HepG2 (cell line): ENCODE data around the gene TUBGCP3. TPM values are rescaled to one million over a fixed set of nuclear protein-coding genes. Genes with fewer than 3 reads are reported as not detected.
A peak's percentile ranks its signal among the peaks of the same experiment; 100 is the strongest.

ENCODE experiments used
- BCL6 ChIP-seq: IDR thresholded peaks from 2 replicates; pipeline ENCODE4 v1.6.1; 2016; ENCODE audit warnings: missing genetic modification reagents, missing compliant biosample characterization
- KDM3A ChIP-seq: IDR thresholded peaks from 2 replicates; pipeline ENCODE4 v1.6.1; 2018; ENCODE audit warnings: low read depth, missing compliant biosample characterization
- KLF11 ChIP-seq: IDR thresholded peaks from 2 replicates; pipeline ENCODE4 v1.6.1; 2016; ENCODE audit warnings: missing compliant biosample characterization
- KLF6 ChIP-seq: IDR thresholded peaks from 2 replicates; pipeline ENCODE4 v1.8.0; 2016; ENCODE audit warnings: missing biosample characterization, missing genetic modification reagents
- MAZ ChIP-seq, 2 experiments: sonication (generic) in 1 of 2; formaldehyde crosslinking in 1 of 2; IDR thresholded peaks; 2 replicates each; pipeline versions ENCODE4 v1.5.0 to v1.6.1; 2012 to 2020; ENCODE audit warnings: low read depth in 2 of 2, mild to moderate bottlenecking in 2 of 2, borderline replicate concordance in 1 of 2, improper control_type of control experiment in 1 of 2, low read length in 1 of 2, missing genetic modification reagents in 1 of 2, moderate library complexity in 1 of 2
- MYC ChIP-seq: sonication (generic); formaldehyde crosslinking; IDR thresholded peaks from 2 replicates; pipeline ENCODE4 v1.9.0; 2021; ENCODE audit warnings: missing genetic modification reagents, borderline replicate concordance
- POLR2A ChIP-seq, 2 experiments: IDR thresholded peaks; 2 replicates each; pipeline ENCODE4 v1.6.1; 2011; ENCODE audit warnings: low read depth in 2 of 2, low read length in 2 of 2, mild to moderate bottlenecking in 1 of 2, moderate library complexity in 1 of 2; ENCODE audit not compliant: insufficient read depth in 1 of 2
- SRSF9 ChIP-seq: fragments of 200-400 bp; formaldehyde crosslinking; IDR thresholded peaks from 2 replicates; pipeline ENCODE4 v1.6.1; 2018; ENCODE audit warnings: borderline replicate concordance, mild to moderate bottlenecking, low read depth, low read length; ENCODE audit not compliant: insufficient read depth, poor library complexity, severe bottlenecking
- THAP9 ChIP-seq: sonication (generic); formaldehyde crosslinking; IDR thresholded peaks from 2 replicates; pipeline ENCODE4; 2020; ENCODE audit warnings: missing genetic modification reagents, mild to moderate bottlenecking, borderline replicate concordance
- ZBTB46 ChIP-seq: sonication (generic); formaldehyde crosslinking; IDR thresholded peaks from 2 replicates; pipeline ENCODE4 v1.4.0; 2020; ENCODE audit warnings: mild to moderate bottlenecking, missing genetic modification reagents, borderline replicate concordance
- ZFP1 ChIP-seq: IDR thresholded peaks from 2 replicates; pipeline ENCODE4 v1.6.1; 2016
- ZNF264 ChIP-seq: sonication (generic); formaldehyde crosslinking; IDR thresholded peaks from 2 replicates; pipeline ENCODE4 v1.4.0; 2020; ENCODE audit warnings: missing genetic modification reagents
- ZNF609 ChIP-seq: sonication (generic); formaldehyde crosslinking; IDR thresholded peaks from 2 replicates; pipeline ENCODE4 v1.4.0; 2020; ENCODE audit warnings: mild to moderate bottlenecking, missing genetic modification reagents, borderline replicate concordance
- ZNF747 ChIP-seq: sonication (generic); formaldehyde crosslinking; IDR thresholded peaks from 2 replicates; pipeline ENCODE4 v1.8.1; 2023; ENCODE audit warnings: missing genetic modification reagents, mild to moderate bottlenecking, borderline replicate concordance
- ZNF781 ChIP-seq: sonication (generic); formaldehyde crosslinking; IDR thresholded peaks from 2 replicates; pipeline ENCODE4 v1.5.1; 2020; ENCODE audit warnings: borderline replicate concordance, mild to moderate bottlenecking, missing genetic modification reagents; ENCODE audit errors: not compliant biosample characterization
- polyA plus RNA-seq, 8 experiments: library from polyadenylated mRNA; depleted of rRNA in 3 of 8; stranded (reverse) in 7 of 8; unstranded in 1 of 8; fragments of >200 nt; fragmentation: Illumina TruSeq in 4 of 8; extraction: Trizol in 4 of 8; gene quantifications; 2 replicates each; pipeline versions ENCODE4 v1.2.1 to v1.2.3, GENCODE V29; 2011 to 2016; ENCODE audit warnings: low read depth in 4 of 8, missing spikeins in 1 of 8, mixed read lengths in 1 of 8; ENCODE audit not compliant: insufficient read depth in 1 of 8
- total RNA-seq, 5 experiments: library from RNA; depleted of rRNA; stranded (reverse); fragments of >200 nt; fragmentation: Illumina TruSeq; extraction: Trizol; gene quantifications; 2 replicates each; pipeline ENCODE4 v1.2.3, GENCODE V29; 2016; ENCODE audit warnings: low read depth in 1 of 5
- TF ChIP-seq, protein P1 (sequence below): sonication (generic); formaldehyde crosslinking; conservative IDR thresholded peaks from 2 replicates; pipeline ENCODE4 v1.8.0; 2022; ENCODE audit warnings: mild to moderate bottlenecking, moderate library complexity, missing genetic modification reagents

Gene TUBGCP3
- total and polyA plus RNA-seq, 2 of the 13 experiments (the other 11 are each of a cell fraction or from before 2014, with no cell fraction given): 12.6 to 15.5 TPM

GRCh38 chr13:112587764-112588489, at the start of gene TUBGCP3 (continued):
- peak; percentile 87 for TF ChIP-seq THAP9 (CRISPR knock-in tag)
- peak; percentile 91 for TF ChIP-seq MYC (CRISPR knock-in tag)
- peak; percentile 83 for TF ChIP-seq KDM3A (CRISPR knock-in tag)
- TF ChIP-seq, protein P1, sequence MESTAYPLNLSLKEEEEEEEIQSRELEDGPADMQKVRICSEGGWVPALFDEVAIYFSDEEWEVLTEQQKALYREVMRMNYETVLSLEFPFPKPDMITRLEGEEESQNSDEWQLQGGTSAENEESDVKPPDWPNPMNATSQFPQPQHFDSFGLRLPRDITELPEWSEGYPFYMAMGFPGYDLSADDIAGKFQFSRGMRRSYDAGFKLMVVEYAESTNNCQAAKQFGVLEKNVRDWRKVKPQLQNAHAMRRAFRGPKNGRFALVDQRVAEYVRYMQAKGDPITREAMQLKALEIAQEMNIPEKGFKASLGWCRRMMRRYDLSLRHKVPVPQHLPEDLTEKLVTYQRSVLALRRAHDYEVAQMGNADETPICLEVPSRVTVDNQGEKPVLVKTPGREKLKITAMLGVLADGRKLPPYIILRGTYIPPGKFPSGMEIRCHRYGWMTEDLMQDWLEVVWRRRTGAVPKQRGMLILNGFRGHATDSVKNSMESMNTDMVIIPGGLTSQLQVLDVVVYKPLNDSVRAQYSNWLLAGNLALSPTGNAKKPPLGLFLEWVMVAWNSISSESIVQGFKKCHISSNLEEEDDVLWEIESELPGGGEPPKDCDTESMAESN (CRISPR knock-in tag): peak; percentile 92
- peak; percentile 78; the same call in 1 of the 2 replicates for TF ChIP-seq KLF6 (CRISPR knock-in tag)
- TF ChIP-seq ZNF609 (CRISPR knock-in tag): peak; percentile 63; the same call in 1 of the 2 replicates
- TF ChIP-seq ZNF747 (CRISPR knock-in tag): peak; percentile 82
- TF ChIP-seq ZBTB46: 0 out of 2 replicates have a peak, but pooled peaks have one; percentile 71
- TF ChIP-seq BCL6: peak; percentile 67
- TF ChIP-seq KLF11 (CRISPR knock-in tag): 0 out of 2 replicates have a peak, but pooled peaks have one; percentile 75
- peak; percentile 84 for TF ChIP-seq ZNF264
- TF ChIP-seq ZFP1 (CRISPR knock-in tag): peak; percentile 67; the same call in 1 of the 2 replicates
- peak; percentile 96 for TF ChIP-seq ZNF781 (CRISPR knock-in tag)
- TF ChIP-seq SRSF9: no peak
- TF ChIP-seq POLR2A (IDR thresholded peaks at IDR 0.05; ENCODE audit: insufficient read depth in 1 of 2, low read depth in 2 of 2, low read length in 2 of 2): peak; percentile 53 to 63; a peak in 2 of 4 replicates
- no peak for TF ChIP-seq MAZ (IDR thresholded peaks at IDR 0.05; ENCODE audit: borderline replicate concordance, low read depth, low read length)
- peak; percentile 88; the same call in 1 of the 2 replicates for TF ChIP-seq MAZ (CRISPR knock-in tag; IDR thresholded peaks at IDR 0.05; ENCODE audit: low read depth)
